DMS 273 treated with DMSO at 0.1 percent for 48 hours (cell line): ENCODE results near the gene NUP155.
"Not testable (repeated sequence)": the region's sequence is repeated elsewhere in the genome, so short reads cannot be mapped to it uniquely, and the experiment has no call there.

Experiments
- DNase-seq: peaks from one replicate; lab custom pipeline; 2025; lab: John Stamatoyannopoulos, UW

Gene NUP155

GRCh38 chr5:37370864-37371726, at the start of gene NUP155:
TSS of gene NUP155 (minus strand) at chr5:37371106. CDS start at chr5:37370977, 129 bp downstream.
- DNase-seq = peak; percentile 94

- DNase-seq = no peak
Measured at GRCh38 chr5:37417347-37417746, 46.4 kb upstream of the NUP155 start.

- DNase-seq = not testable (repeated sequence)
Measured at GRCh38 chr5:37415456-37415855, 44.5 kb upstream of the NUP155 start.

GRCh38 chr5:37412515-37412914, 41.6 kb upstream of the NUP155 start:
- no peak for DNase-seq

DNA sequence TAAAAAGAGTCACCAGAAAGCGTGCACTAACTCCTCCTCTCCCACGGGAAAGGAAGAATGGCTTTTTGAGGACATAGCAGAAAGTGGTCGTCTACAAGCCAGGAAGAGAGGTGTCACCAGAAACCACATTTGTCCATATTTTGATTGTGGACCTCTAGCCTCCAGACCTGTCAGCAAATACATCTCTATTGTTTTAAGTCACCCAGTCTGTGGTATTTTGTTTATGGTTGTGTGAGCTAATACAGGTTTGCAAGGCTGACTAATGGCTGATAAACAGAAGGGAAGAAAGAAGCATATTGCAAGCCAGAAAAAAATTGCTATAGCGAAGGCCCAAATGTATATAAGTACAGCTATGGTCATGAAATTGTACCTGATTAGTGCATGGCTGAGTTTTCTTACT, 29.6 kb upstream of the NUP155 start:
- DNase-seq = no peak

DNA sequence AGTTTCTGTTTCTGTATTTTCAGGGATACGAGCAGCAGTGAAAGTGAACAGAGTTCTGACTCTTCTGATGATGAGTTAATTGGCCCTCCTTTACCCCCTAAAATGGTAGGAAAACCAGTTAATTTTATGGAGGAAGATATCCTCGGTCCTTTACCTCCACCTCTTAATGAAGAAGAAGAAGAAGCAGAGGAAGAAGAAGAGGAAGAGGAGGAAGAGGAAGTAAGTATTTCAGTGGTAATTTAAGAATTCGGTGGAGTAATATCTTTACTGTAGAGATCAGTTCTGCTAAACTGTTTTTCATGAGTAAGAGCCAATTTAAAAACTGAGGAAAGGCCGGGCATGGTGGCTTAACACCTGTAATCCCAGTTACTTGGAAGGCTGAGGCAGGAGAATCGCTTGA, 25.4 kb upstream of the NUP155 start:
- DNase-seq = no peak

- no peak for DNase-seq
Measured at GRCh38 chr5:37391591-37391990, 20.7 kb upstream of the NUP155 start.

DNA sequence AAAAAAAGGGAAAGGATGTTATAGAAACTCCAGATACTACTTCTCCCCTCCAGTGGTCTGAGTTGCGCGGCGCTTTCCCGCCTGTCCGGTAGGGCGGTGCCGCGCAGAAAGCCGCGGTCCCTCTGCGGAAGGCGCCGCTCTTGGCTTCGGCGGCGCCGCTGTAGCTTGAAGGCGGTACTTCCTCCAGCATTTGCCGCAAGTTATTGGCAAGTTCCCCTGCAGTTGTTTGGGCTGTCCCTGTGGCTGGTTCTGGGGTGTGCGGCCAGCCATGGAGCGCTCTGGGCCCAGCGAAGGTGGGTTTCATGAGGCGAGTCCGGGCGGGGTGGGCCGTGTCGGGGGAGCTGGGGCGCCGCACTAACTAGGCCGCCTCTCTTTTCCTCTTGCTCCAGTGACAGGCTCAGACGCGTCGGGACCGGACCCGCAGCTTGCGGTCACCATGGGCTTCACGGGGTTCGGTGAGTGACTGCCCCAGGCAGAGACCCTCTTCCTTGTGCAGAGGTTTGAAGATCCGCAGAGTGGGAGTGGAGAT, 8.3 kb upstream of the NUP155 start, which contains the start of gene WDR70:
Gene WDR70, plus strand, starts transcription at position 219 of the 529 bp plus-strand sequence. Its CDS starts 50 bp downstream, at position 269.
- peak; percentile 77 for DNase-seq

- not testable (repeated sequence) for DNase-seq
Measured at GRCh38 chr5:37378066-37378465, 7.2 kb upstream of the NUP155 start.

DNA sequence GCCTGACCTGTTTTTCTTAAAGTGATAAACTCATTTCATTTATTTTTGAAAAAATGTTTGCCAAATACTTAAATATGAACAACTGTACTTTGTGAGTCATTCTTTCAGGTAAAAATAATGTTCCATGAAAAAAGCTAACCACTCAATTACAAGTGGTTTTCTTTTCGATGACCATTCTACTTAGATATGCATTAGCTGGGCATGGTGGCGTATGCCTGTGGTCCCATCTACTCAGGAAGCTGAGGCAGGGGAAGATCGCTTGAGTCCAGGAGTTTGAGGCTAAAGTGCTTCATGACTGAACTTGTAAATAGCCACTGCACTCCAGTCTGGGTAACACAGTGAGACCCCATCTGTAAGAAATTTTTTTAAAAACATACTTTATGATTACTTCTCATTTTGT, 4.2 kb upstream of the NUP155 start:
- no peak for DNase-seq

DNA sequence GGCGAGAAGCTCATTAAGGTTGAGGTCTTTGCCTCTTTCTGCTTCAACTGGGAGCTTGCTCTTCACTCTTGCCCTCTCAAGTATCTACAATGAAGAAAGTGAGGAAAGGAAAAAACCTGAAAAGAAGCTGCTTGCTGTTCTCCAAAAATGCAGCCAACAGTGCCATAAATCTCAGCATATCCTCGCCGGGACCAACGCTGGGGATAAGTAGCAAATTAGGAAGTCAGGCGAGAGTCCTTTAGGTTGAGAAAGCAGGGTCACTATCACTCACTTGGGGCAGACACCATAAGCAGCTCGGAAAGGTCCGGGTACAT, 399 bp downstream of the NUP155 start:
- DNase-seq = no peak

DNA sequence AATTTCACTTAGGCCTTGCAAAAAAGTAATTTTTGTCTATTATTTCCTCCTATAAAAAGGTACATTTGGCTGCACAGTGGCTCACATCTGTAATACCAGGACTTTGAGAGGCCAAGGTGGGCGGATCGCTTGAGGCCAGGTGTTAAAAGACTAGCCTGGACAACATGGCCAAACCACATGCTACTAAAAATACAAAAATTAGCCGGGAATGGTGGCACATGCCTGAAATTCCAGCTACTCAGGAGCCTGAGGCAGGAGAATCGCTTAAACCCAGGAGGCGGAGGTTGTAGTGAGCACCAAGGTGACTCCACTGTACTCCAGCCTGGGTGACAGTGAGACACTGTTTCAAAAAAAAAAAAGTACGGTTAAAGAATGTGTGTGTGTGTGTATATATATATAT, 15.7 kb downstream of the NUP155 start:
- no peak for DNase-seq

- DNase-seq = not testable (repeated sequence)
Measured at GRCh38 chr5:37342741-37343140, 28.2 kb downstream of the NUP155 start.

- DNase-seq = not testable (repeated sequence)
Measured at GRCh38 chr5:37334754-37335153, 36.2 kb downstream of the NUP155 start.

- no peak for DNase-seq
Measured at GRCh38 chr5:37326536-37326935, 44.4 kb downstream of the NUP155 start.

GRCh38 chr5:37323607-37324006, 47.3 kb downstream of the NUP155 start:
- no peak for DNase-seq

- DNase-seq = no peak
Measured at GRCh38 chr5:37319037-37319782, 51.7 kb downstream of the NUP155 start.

DNA sequence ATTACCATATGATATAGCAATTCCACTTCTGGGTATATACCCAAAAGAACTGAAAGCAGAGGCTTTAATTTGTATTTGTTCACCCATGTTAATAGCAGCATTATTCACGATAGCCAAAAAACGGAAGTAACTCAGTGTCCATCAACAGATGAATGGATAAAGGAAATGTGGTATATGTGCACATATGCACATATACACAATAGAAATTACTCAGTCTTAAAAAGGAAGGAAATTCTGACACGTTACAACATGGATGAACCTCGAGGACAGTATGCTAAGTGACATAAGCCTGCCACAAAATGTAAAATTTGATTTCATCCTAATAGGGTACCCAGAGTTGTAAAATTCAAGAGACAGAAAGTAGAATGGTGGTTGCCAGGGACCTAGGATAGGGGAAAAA, 54.9 kb downstream of the NUP155 start:
- DNase-seq = no peak

DNA sequence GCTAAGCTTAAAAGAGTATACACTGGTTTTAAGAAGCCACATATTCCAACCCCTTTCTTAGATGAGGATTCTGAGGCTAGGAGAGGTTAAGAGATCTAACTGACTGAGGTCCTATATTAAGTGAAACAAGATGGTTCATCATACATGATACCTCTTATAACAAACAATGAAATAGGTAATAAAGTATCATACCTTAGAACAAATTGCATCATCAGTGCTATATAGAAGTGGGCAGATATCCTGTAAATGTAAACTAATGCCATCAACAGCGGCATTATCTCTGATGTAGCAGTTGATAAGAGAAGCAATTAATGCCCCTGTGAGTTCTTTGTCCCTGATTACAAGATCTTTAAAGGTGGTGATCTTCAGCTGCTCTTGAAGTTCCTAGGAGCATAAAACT, 60.5 kb downstream of the NUP155 start:
- DNase-seq = no peak

DNA sequence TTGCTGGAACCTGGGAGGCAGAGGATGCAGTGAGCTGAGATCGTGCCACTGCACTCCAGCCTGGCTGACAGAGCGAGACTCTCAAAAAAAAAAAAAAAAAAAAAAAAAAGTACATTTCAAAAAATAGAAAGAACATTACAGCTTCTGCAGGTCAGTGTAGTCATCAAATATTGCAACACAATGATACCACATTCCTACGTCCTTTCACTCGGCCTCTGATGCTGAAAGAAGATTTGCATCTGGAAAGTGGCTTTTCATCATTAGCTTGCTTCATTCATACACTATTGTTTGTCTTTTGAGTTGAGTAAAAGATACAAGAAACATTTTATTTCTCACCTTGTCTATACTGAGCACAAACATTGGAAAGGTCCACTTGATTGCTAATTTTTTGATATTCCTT, 62.1 kb downstream of the NUP155 start:
- DNase-seq = no peak

GRCh38 chr5:37304888-37305287, 66.0 kb downstream of the NUP155 start:
- no peak for DNase-seq

DNA sequence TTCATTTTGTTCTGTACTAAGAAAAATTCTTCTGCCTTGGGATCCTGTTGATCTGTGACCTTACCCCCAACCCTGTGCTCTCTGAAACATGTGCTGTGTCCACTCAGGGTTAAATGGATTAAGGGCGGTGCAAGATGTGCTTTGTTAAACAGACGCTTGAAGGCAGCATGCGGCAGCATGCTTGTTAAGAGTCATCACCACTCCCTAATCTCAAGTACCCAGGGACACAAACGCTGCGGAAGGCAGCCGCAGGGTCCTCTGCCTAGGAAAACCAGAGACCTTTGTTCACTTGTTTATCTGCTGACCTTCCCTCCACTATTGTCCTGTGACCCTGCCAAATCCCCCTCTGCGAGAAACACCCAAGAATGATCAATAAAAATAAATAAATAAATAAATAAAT, 74.6 kb downstream of the NUP155 start:
- not testable (repeated sequence) for DNase-seq

- no peak for DNase-seq
Measured at GRCh38 chr5:37283214-37283820, 87.6 kb downstream of the NUP155 start.
